Transverse colon (tissue), 4 donors: ENCODE measurements around the gene GSK3B.

Experiments used
- CTCF ChIP-seq, 5 experiments: fragments of 200-600 bp in 3 of 5; fragments of 450-650 bp in 2 of 5; sonication (generic) in 3 of 5; IDR thresholded peaks; 1 replicate in 2 of 5; 2 replicates in 3 of 5; pipeline ENCODE4 v1.5.1; 2016 to 2017; ENCODE audit warnings: antibody characterized with exemption in 5 of 5, inconsistent platforms in 3 of 5, mild to moderate bottlenecking in 2 of 5, moderate library complexity in 1 of 5
- EP300 ChIP-seq: sonication (generic); formaldehyde crosslinking; IDR thresholded peaks from one replicate; pipeline ENCODE4 v1.6.1; 2017; ENCODE audit warnings: antibody characterized with exemption, low read depth
- POLR2A ChIP-seq: fragments of 450-650 bp; IDR thresholded peaks from one replicate; pipeline ENCODE4 v1.6.1; 2016; ENCODE audit warnings: antibody characterized with exemption, mild to moderate bottlenecking, moderate library complexity
- POLR2AphosphoS5 ChIP-seq, 3 donors: sonication (generic); formaldehyde crosslinking; IDR thresholded peaks; one replicate each; pipeline ENCODE4 v1.6.1; 2016; ENCODE audit warnings: antibody characterized with exemption in 3 of 3

GRCh38 chr3:119977353-119977752 is 116.9 kb downstream of the GSK3B start:
- TF ChIP-seq EP300 = no peak
- no peak for TF ChIP-seq POLR2A
- no peak for TF ChIP-seq POLR2AphosphoS5 (IDR thresholded peaks at IDR 0.05)
- TF ChIP-seq CTCF (IDR thresholded peaks at IDR 0.05) = no peak
